Cardiac muscle cell (in vitro differentiated cells and primary cell): ENCODE measurements around the gene PIGL. TPM values are rescaled to one million over a fixed set of nuclear protein-coding genes. Genes with fewer than 3 reads are reported as not detected.
A peak's percentile ranks its signal among the peaks of the same experiment; 100 is the strongest.
"Not testable (repeated sequence)": the region's sequence is repeated elsewhere in the genome, so short reads cannot be mapped to it uniquely, and the experiment has no call there.

Source experiments
- DNase-seq, 2 donors: peaks; one replicate each; pipeline versions ENCODE4 v3.0.0 to v3.0.0-alpha.2; 2010 to 2017; ENCODE audit warnings: low read depth in 1 of 2, low spot score in 1 of 2
- H3K27ac ChIP-seq: fragments of 200-600 bp; sonication (generic); 2 replicates; pipeline ENCODE4 v1.5.1; 2016
- H3K27me3 ChIP-seq: fragments of 200-600 bp; sonication (generic); 2 replicates; pipeline ENCODE4 v1.6.0; 2016; ENCODE audit warnings: control low read depth
- H3K36me3 ChIP-seq: fragments of 200-600 bp; sonication (generic); 2 replicates; pipeline ENCODE4 v1.5.1; 2016; ENCODE audit warnings: control low read depth
- H3K4me1 ChIP-seq: fragments of 200-600 bp; sonication (generic); 2 replicates; pipeline ENCODE4 v1.8.1; 2017; ENCODE audit warnings: low read depth, mild to moderate bottlenecking, mixed run types
- H3K4me3 ChIP-seq: fragments of 200-600 bp; sonication (generic); 2 replicates; pipeline ENCODE4 v1.5.1; 2016; ENCODE audit warnings: mild to moderate bottlenecking
- H3K9me3 ChIP-seq: fragments of 200-600 bp; sonication (generic); 2 replicates; pipeline ENCODE4 v1.5.1; 2017; ENCODE audit warnings: low read depth, mild to moderate bottlenecking, control low read depth
- CTCF ChIP-seq: IDR thresholded peaks from 2 replicates; pipeline ENCODE4 v1.5.1; 2012; ENCODE audit warnings: low read depth, mild to moderate bottlenecking, low read length
- polyA plus RNA-seq: library from polyadenylated mRNA; unstranded; fragments of >200 nt; fragmentation: Nextera tagmentation; extraction: Ambion mirVana; gene quantifications from 2 replicates; pipeline ENCODE4 v1.2.1, GENCODE V29; 2016
- total RNA-seq: library from RNA; depleted of rRNA; stranded (reverse); fragments of >200 nt; gene quantifications from 2 replicates; pipeline ENCODE4 v1.2.3, GENCODE V29; 2016

PIGL gene
- total and polyA plus RNA-seq, 2 experiments from 2014 or later, result 28.8 to 67.4 TPM

- TF ChIP-seq CTCF, result no peak
- Histone ChIP-seq H3K4me3 (peak overlapping the region; percentile 96), H3K4me1 (peaks cover 21% of the 10 kb centered on the region), H3K9me3 (no peaks in the 10 kb centered on the region), H3K27ac (peak overlapping the region; percentile 97), H3K27me3 (no peaks in the 10 kb centered on the region), H3K36me3 (no peaks in the 10 kb centered on the region)
- DNase-seq, result no peak
Measured at GRCh38 chr17:16215965-16216316, 1.1 kb upstream of the PIGL start.

- H3K36me3 ChIP-seq, H3K9me3 ChIP-seq, DNase-seq, H3K27me3 ChIP-seq: not testable (repeated sequence)
- Histone ChIP-seq H3K4me1 (peaks cover 21% of the 10 kb centered on the region), H3K27ac (peak overlapping the region; percentile 97), H3K4me3 (peak overlapping the region; percentile 96)
Measured at GRCh38 chr17:16216341-16217001, 539 bp upstream of the PIGL start.

- peaks cover 7% of the 10 kb centered on the region for H3K4me1 ChIP-seq
- no peaks in the 10 kb centered on the region for H3K27me3 ChIP-seq
- H3K36me3 ChIP-seq, result no peaks in the 10 kb centered on the region
- DNase-seq, result no peak
- no peak overlapping the region for H3K27ac ChIP-seq
- TF ChIP-seq CTCF, result no peak
- no peak overlapping the region for H3K4me3 ChIP-seq
- no peaks in the 10 kb centered on the region for H3K9me3 ChIP-seq
Measured at GRCh38 chr17:16222406-16222805, 5.4 kb downstream of the PIGL start.

- H3K9me3 ChIP-seq, H3K27ac ChIP-seq, H3K4me3 ChIP-seq, H3K36me3 ChIP-seq, H3K27me3 ChIP-seq, DNase-seq, H3K4me1 ChIP-seq: not testable (repeated sequence)
Measured at GRCh38 chr17:16229912-16230561, 13.0 kb downstream of the PIGL start.

GRCh38 chr17:16232391-16232790, 15.4 kb downstream of the PIGL start:
- TF ChIP-seq CTCF, result no peak
- Histone ChIP-seq H3K9me3 (no peaks in the 10 kb centered on the region), H3K4me3 (no peak overlapping the region), H3K27ac (no peak overlapping the region), H3K27me3 (no peaks in the 10 kb centered on the region), H3K36me3 (no peaks in the 10 kb centered on the region), H3K4me1 (no peaks in the 10 kb centered on the region)
- DNase-seq, result no peak

GRCh38 chr17:16239931-16240330, 22.9 kb downstream of the PIGL start:
- no peak overlapping the region for H3K4me3 ChIP-seq
- H3K4me1 ChIP-seq, result no peaks in the 10 kb centered on the region
- no peak for TF ChIP-seq CTCF
- H3K9me3 ChIP-seq, result no peaks in the 10 kb centered on the region
- no peaks in the 10 kb centered on the region for H3K36me3 ChIP-seq
- DNase-seq, result no peak
- no peaks in the 10 kb centered on the region for H3K27me3 ChIP-seq
- H3K27ac ChIP-seq, result no peak overlapping the region
